ENCODE data around the gene NRG2.

Gene NRG2

DNA sequence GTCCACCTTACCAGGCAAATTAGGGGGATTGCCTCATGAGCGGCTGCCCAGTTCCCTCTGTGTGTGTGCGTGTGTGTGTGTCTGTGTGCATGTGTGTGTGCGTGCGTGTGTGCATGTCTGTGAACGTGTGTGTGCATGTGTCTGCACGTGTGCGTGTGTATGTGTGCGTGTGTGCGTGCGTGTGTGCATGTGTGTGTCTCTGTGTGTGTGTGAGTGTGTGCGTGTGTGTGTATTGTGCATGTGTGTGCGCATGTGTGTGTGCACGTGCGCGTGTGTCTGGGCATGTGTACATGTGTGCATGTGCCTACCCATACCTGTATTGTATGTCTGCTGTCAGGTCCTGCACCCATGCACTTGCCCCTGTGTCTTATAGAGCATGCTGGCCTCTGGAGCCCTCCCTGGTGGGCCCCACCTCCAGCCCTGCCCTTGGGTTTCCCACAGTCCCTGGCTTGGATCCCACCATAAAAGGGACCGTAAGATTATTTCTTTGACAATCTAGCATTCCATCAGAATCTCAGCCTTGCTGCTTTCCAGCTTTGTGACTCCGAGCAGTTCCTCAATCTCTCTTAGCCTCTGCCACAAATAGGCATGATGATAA is 238.2 kb downstream of the NRG2 start:
- no peak overlapping the region for H3K4me3 ChIP-seq (ENCODE audit: control insufficient read depth, low read depth, low read length)
- TF ChIP-seq, protein P1, sequence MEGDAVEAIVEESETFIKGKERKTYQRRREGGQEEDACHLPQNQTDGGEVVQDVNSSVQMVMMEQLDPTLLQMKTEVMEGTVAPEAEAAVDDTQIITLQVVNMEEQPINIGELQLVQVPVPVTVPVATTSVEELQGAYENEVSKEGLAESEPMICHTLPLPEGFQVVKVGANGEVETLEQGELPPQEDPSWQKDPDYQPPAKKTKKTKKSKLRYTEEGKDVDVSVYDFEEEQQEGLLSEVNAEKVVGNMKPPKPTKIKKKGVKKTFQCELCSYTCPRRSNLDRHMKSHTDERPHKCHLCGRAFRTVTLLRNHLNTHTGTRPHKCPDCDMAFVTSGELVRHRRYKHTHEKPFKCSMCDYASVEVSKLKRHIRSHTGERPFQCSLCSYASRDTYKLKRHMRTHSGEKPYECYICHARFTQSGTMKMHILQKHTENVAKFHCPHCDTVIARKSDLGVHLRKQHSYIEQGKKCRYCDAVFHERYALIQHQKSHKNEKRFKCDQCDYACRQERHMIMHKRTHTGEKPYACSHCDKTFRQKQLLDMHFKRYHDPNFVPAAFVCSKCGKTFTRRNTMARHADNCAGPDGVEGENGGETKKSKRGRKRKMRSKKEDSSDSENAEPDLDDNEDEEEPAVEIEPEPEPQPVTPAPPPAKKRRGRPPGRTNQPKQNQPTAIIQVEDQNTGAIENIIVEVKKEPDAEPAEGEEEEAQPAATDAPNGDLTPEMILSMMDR (conservative IDR thresholded peaks at IDR 0.05; ENCODE audit: control insufficient read depth, insufficient read depth, low read depth, low read length) = no peak
- DNase-seq (ENCODE audit: low read depth) = no peak

DNA sequence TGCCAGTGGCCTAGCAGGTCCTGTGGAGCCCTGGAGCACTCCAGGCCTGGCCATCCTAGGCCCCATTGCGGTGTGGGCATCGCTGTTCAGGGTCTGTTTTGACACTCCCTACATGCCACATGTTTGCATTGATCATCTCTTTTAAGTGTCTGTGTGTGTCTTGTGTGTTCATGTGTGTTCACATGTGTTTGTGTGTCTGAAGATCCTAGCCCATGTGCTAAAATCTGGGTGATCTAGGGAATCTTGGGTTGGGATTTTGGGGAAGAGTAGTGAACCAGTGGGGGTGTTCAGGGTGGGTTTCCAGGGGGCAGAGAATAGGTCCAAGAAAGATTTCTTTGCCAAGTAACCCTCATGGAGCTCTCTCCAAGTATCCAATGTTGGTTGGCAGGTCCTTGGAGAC is 239.1 kb downstream of the NRG2 start:
- no peak overlapping the region for H3K4me3 ChIP-seq (ENCODE audit: control insufficient read depth, low read depth, low read length)
- no peak for DNase-seq (ENCODE audit: low read depth)
- TF ChIP-seq, protein P1 (conservative IDR thresholded peaks at IDR 0.05; ENCODE audit: control insufficient read depth, insufficient read depth, low read depth, low read length) = no peak

DNA sequence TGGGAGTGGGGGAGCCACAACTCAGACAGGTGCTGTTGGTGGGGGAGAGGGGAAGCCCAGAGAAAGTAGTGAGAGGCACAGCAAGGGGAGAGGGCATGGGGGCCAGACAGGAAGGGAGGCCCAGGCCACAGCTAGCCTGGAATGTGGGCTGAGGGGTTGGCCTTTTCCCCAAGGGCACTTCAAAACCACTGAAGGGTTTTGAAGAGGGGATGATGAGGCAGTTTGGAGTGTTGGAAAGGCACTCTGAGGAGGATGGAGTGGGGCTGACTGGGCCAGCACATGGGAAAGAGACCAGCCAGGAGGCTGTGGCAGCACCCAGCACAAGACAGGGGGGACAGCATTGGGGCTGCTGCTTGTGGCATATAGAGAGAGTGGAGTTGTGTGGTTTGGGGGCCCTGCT is 243.7 kb downstream of the NRG2 start:
- no peak for DNase-seq (ENCODE audit: low read depth)
- no peak overlapping the region for H3K4me3 ChIP-seq (ENCODE audit: control insufficient read depth, low read depth, low read length)
- TF ChIP-seq, protein P1 (conservative IDR thresholded peaks at IDR 0.05; ENCODE audit: control insufficient read depth, insufficient read depth, low read depth, low read length) = no peak

DNA sequence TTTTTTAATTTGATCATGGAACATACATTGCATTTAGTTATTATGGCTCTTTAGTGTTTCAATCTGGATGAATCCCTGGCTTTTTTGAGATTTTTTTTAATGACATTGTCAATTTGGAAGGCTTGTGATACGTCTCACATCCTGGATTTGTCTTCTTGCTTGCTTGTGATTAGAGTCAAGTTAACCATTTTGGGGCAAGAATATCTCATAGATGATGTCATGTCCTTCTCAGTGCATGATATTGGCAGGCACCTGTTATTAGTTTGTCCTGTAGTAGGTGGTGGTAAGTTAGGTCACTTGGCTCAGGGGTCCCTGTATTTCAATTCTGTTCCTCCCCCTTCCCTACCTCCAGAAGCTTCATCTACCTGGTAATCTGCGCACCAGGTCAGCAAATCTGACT is 244.2 kb downstream of the NRG2 start:
- TF ChIP-seq, protein P1 (conservative IDR thresholded peaks at IDR 0.05; ENCODE audit: control insufficient read depth, insufficient read depth, low read depth, low read length) = no peak
- H3K4me3 ChIP-seq (ENCODE audit: control insufficient read depth, low read depth, low read length) = no peak overlapping the region
- DNase-seq (ENCODE audit: low read depth) = no peak

DNA sequence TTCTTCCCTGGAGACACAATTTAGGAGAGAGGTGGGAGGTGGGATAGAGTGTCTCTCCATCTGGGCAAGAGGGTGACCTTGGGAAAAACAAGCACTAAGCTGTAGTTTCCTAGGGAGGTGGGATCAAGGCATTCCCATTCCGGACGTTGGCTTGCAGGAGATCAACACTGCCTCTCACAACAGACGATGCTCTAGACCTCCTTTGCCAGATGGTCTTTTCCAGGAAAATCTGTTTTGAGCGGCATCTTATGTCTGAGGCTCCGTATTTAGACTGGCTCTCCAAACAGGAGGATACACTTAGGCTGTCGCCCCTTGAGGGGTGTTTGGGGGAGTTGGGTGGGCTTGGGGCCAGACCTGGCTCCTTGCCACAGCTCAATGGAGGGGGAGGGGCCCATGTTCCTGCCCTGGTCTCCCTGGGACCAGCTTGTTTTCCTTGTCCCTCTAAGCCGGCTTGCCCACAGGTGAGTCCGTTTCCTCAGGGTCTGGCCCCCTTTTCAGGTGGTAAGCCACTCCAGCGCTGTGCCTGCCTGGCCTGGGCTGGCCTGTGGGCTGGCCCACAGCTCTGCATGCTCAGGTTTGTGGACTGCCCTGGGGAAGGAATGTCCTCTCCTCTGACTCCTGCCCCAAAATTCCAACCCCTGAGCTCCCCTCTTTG is 245.1 kb downstream of the NRG2 start:
- TF ChIP-seq, protein P1 (conservative IDR thresholded peaks at IDR 0.05; ENCODE audit: control insufficient read depth, insufficient read depth, low read depth, low read length) = no peak
- no peak for DNase-seq (ENCODE audit: low read depth)
- no peak overlapping the region for H3K4me3 ChIP-seq (ENCODE audit: control insufficient read depth, low read depth, low read length)

DNA sequence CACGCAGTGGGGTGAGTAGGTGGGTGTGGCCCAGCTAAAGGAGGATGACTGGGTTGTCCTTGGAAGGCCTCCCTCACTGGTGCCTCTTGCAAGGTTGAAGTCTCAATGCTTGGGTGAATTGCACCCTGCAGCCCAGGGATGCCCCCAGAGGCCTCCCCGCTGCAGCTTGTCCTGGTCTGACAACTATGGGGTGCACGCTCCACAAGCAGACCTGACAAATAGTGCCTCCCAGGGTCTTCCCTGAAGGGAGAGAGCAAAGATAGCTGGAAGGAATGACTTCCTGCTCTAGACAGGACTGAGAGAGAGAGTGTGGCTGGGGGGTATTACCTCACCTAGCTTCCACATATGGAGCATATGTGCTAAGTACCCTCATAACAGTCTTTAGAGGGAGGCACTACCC is 245.8 kb downstream of the NRG2 start:
- no peak for DNase-seq (ENCODE audit: low read depth)
- H3K4me3 ChIP-seq (ENCODE audit: control insufficient read depth, low read depth, low read length) = no peak overlapping the region
- TF ChIP-seq, protein P1 (conservative IDR thresholded peaks at IDR 0.05; ENCODE audit: control insufficient read depth, insufficient read depth, low read depth, low read length) = no peak

All from fibroblast of mammary gland (primary cell).